ENCODE measurements around the gene L3MBTL2.
"Not testable (repeated sequence)": the region's sequence is repeated elsewhere in the genome, so short reads cannot be mapped to it uniquely, and the experiment has no call there.

The L3MBTL2 gene

GRCh38 chr22:41242396-41243117, 37.4 kb downstream of the L3MBTL2 start:
- no peak for DNase-seq

GRCh38 chr22:41243361-41243760, 38.2 kb downstream of the L3MBTL2 start:
- no peak for DNase-seq

GRCh38 chr22:41245917-41246499, 40.9 kb downstream of the L3MBTL2 start:
- DNase-seq, result no peak

GRCh38 chr22:41247703-41248102, 42.6 kb downstream of the L3MBTL2 start:
- DNase-seq, result no peak

GRCh38 chr22:41248314-41248713, 43.2 kb downstream of the L3MBTL2 start:
- no peak for DNase-seq

- DNase-seq, result no peak
Measured at GRCh38 chr22:41248758-41249157, 43.6 kb downstream of the L3MBTL2 start.

- DNase-seq, result no peak
Measured at GRCh38 chr22:41249442-41249841, 44.3 kb downstream of the L3MBTL2 start.

GRCh38 chr22:41250127-41250526, 45.0 kb downstream of the L3MBTL2 start:
- DNase-seq, result no peak

- no peak for DNase-seq
Measured at GRCh38 chr22:41252365-41252764, 47.3 kb downstream of the L3MBTL2 start.

- no peak for DNase-seq
Measured at GRCh38 chr22:41254230-41254629, 49.1 kb downstream of the L3MBTL2 start.

- no peak for DNase-seq
Measured at GRCh38 chr22:41256254-41257253, 51.4 kb downstream of the L3MBTL2 start.

- DNase-seq, result no peak
Measured at GRCh38 chr22:41257696-41258095, 52.6 kb downstream of the L3MBTL2 start.

- DNase-seq, result not testable (repeated sequence)
Measured at GRCh38 chr22:41259756-41260155, 54.6 kb downstream of the L3MBTL2 start.

GRCh38 chr22:41260871-41261270, 55.8 kb downstream of the L3MBTL2 start:
- DNase-seq, result no peak

- DNase-seq, result no peak
Measured at GRCh38 chr22:41261541-41262249, 56.6 kb downstream of the L3MBTL2 start.

GRCh38 chr22:41262250-41262765, 57.2 kb downstream of the L3MBTL2 start:
- DNase-seq, result no peak

- no peak for DNase-seq
Measured at GRCh38 chr22:41263704-41264103, 58.6 kb downstream of the L3MBTL2 start.

- DNase-seq, result no peak
Measured at GRCh38 chr22:41264408-41264941, 59.4 kb downstream of the L3MBTL2 start.

- DNase-seq, result no peak
Measured at GRCh38 chr22:41267958-41268357, 62.8 kb downstream of the L3MBTL2 start.

GRCh38 chr22:41271787-41272186, 66.7 kb downstream of the L3MBTL2 start:
- no peak for DNase-seq

GRCh38 chr22:41273128-41273527, 68.0 kb downstream of the L3MBTL2 start:
- no peak for DNase-seq

GRCh38 chr22:41274856-41275255, 69.7 kb downstream of the L3MBTL2 start:
- no peak for DNase-seq
